ENCODE measurements around the gene HSPA2.
"Not testable (repeated sequence)": the region's sequence is repeated elsewhere in the genome, so short reads cannot be mapped to it uniquely, and the experiment has no call there.

Gene HSPA2

DNA sequence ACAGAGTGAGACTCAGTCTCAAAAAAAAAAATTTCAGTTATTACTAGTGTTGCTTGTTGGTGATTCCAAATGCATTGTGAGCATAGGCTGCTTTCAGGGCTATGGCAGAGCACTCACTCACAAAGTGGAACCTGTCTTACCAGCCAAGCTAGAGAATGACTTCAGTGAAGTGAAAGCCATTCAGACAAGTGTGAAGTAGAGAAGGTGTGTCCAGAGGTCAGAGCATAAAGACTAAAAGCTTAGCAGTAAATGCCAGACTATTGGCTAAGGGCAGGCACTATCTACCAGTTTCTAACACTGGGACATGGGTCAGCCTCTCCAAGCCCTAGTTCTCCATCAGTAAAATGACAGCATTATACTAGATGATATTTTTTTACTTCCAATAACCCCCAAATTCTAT is 21.9 kb downstream of the HSPA2 start:
- no peak for DNase-seq (ENCODE audit: low read depth)

DNA sequence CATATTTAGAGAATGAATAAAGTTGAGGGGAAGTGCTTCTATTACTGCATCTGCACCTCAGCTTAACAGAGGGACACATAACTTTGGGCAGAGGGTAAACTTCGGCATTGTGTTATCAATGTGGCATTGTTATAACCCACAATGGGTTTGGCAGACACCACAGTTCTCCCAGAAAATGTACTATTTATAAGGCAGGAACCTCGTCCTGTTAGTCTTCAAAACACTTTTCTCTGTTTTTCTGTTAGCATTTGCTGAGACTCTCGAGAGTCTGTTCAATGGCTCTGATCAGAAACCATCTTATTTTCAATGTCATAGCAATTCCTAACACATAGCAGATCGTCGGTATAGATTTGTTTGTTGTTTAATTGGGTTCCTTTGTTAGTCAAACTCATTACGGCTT is 23.2 kb downstream of the HSPA2 start:
- DNase-seq (ENCODE audit: low read depth): no peak

DNA sequence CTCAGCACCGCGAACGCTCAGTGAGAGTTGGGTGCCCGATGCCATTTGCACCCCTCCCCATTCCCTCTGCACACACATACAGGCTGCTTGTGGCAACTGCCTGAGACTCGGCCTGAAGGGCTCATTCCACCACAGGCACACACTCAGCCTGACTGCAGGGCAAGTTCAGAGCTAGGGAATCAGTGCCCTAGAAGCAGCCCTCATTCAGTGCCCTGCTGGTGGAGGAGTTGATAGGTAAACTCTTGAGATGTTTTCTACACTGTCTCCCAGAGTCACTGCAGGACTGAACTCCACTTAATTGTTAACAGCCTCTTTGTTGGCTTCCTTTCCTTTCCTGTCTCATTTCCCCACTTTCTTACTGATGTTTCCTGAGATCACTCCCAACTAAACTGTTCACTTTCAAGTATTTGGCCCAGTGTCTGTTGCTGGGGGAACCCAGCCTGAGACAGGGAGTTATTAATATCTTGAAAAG is 26.1 kb downstream of the HSPA2 start:
- no peak for DNase-seq (ENCODE audit: low read depth)

DNA sequence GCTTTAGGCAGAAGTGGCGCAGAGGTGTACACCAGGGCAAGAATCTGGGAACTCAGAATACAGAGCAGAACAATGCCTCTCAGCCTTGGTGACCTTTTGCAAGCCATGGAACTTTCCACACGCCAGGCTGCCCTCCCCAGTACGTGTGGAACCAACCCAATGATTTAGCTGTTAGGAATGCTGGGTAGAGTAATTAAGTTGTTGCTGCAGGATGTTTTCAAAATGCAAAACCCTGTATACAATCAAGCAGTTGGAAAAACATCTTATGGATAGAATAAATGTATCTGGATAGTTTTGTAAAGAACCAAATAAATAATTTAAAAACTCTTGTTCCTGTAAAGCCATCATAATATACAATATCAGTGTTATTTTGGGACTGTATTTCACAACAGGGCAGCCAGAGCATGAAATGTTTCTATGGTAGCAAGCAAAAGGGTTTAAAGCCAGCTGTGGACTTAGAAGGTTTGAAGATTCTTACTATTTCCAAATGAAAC is 28.6 kb downstream of the HSPA2 start:
- DNase-seq (ENCODE audit: low read depth): no peak

DNA sequence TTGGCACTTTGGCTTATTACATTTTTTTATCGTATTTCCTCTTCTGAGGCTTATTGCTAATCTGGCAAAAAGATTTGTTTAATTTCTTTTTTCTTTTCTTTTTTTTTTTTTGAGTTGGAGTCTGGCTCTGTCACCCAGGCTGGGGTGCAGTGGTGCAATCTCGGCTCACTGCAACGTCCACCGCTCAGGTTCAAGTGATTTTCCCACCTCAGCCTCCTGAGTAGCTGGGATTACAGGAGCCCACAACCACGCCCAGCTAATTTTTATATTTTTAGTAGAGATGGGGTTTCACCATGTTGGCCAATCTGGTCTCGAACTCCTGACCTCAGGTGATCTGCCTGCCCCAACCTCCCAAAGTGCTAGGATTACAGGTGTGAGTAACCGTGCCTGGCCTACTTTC is 29.1 kb downstream of the HSPA2 start:
- not testable (repeated sequence) for DNase-seq (ENCODE audit: low read depth)

DNA sequence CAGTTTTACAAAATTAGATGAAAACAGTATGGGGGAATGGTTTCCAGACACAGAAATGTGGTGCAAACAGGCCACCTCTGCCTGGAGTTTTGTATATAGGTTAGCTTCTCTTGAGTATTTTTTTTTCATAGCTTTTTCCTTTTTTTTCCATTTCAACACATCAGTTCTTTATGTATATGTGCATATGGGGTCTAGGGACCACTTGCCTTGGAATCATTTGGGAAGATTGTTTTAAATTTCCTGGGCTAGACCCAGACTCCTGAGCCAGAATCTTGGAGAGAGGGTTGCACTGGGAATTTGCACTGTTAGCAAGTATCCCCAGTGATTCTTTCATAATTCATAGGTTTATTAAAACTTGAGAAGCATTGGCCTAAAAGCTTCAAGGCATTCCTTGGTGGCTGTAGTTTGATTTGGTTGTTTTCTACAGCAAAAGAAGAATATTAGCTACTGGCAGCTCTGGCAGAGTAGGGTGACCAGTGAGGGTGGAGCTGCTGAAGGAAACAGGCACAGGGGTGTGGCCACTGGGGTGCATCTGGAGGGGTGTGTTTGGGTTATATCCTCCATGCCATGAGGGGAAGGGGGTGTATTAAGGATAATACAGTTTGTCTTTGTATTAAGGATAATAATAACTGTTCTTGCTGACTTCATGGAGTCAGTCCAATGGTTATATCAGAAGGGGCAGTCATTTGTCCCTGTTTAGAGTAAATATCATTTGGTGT is 32.0 kb downstream of the HSPA2 start:
- DNase-seq (ENCODE audit: low read depth): no peak

DNA sequence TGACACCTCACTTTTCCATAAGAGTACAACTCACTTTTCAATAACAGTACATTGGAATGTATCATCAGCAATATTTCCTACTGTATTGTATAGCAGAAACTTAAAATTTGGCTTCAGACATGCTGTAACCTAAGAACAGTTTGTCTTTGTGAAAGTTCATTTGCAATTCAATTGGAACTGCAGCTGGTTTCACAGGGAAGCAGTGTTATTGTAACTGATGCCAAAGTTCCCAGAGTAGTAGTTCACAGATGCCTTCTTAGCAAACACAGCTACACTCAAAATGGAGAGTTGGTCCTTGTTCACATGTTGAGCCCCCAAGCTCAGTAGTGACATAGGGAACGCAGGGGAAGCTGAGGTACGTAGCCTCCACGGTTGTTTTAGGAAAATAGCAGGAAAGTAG is 32.6 kb downstream of the HSPA2 start:
- DNase-seq (ENCODE audit: low read depth): no peak

DNA sequence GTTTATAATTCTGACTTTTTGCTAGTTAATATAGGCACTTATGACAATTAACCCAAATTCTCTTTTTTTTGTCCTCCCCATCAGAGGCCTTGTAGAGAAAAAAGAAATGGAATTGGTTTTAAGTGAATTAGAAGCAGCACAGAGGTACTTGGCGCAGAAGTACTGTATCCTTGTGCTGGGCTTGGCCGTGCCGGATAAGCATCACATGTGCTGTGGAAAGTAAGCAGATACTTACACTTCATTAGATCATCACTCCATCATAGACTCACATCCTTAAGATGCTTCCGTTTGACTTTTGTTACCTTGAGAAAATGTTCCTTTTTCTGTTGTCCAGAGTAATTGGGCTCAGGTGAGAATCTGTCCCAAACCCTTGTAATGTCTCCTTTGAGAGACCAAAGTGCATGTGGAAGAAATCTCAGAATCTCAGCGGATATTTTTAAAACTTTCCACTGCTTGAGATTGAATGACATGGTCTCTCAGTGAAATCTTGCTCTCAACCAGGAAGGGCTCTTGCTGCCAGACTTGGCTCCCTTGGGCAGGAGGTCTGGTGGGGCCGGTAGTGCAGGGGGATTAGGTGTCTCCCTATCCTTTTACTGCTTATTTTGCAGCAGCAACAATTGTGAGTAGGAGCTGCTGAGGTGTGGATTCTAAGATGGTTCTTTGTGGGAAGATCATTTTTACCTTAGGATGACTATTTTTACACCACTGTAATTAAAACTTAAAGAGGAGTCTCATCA is 34.0 kb downstream of the HSPA2 start:
- DNase-seq (ENCODE audit: low read depth): no peak

DNA sequence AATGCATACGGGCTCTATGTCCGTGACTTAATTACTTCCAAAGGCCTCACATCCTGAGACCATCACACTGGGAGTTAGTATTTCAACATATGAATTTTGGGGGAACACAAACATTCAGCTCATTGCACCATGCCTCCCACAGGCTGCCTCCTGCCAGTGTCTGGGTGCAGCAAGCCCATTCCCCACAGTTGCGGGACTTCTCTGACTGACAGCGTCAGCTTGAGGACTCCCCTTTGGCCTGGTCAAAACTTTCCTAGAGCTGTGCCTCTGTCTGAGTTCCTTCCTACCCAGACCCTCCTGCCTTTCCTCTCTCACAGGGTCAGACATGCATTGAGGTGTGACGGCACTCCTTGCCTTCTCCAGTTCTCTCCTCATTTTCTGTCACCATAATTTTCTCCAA is 36.7 kb downstream of the HSPA2 start:
- no peak for DNase-seq (ENCODE audit: low read depth)

DNA sequence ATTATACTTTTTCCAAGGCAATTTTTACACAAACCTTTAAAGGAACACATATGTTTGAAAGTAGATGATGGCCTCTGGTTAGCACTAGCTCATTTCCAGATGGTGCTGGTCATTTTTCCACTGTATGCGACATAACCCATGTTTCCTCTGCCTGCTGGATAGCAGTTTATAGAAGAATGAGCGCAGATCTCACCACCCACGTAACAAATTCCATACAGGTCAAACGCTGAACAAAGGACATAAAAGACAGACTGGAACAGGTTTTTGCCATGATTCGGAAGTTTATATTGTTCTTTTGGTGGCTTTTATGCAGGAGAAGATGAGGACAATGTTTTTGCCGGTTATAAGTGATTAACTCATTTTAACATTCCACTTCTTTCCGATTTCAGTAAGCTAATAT is 39.9 kb downstream of the HSPA2 start:
- no peak for DNase-seq (ENCODE audit: low read depth)

DNA sequence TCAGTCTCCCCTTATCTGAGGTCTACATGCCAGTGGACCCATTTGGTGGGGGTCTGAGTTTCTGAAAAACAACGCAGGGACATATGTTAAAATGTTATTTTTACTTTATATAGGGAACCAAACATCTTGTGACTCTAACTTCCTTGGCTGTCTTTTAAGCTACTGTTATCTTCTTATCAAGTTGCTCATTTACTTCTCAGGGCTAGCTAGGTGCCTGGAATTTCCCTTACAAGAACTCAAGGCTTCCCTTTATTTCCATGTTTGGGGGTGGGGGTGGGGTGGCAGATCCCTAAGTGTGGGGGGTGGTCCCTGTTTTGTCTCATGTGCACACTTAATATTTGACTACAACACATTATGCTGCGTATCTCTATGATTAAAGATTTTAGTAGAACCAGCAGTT is 40.8 kb downstream of the HSPA2 start:
- no peak for DNase-seq (ENCODE audit: low read depth)

DNA sequence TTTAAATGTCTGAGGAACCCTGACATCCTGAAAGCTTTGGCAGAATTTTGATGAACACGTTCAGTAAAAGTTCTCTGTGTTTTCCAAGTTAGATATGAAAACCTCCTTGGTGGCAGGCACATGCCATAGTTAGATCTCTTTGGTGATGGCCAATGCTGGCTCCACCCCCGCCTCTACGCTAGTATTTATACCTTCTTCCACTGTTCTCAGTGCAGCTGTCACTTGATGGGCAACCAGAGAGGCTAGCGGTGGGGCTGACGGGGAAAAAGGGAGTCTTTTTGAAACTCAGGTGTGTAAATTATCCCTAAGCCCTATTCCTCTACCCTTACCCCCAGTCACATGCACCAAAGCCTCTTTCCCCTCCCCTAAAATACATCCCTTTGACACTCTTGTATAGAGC is 41.3 kb downstream of the HSPA2 start:
- no peak for DNase-seq (ENCODE audit: low read depth)

DNA sequence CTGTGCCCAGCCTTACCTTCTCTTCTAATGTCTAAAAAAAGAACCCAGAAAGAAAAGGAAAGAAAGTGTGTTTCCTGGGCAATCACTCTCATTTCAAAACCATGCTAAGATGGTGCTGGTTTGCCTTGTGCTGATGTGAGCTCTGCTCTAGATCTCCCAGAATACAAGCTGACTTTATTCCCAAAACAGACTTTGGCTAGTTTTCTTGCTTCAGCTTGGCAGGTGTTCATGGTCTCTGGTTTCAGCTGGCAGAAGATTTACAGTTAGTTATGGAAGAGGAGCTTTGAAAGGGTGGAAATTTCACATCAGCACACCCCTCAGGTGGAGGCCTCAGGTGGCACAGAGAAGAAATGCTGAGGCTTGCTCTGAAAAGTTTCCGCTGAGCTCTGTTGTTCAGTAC is 43.6 kb downstream of the HSPA2 start:
- DNase-seq (ENCODE audit: low read depth): no peak

DNA sequence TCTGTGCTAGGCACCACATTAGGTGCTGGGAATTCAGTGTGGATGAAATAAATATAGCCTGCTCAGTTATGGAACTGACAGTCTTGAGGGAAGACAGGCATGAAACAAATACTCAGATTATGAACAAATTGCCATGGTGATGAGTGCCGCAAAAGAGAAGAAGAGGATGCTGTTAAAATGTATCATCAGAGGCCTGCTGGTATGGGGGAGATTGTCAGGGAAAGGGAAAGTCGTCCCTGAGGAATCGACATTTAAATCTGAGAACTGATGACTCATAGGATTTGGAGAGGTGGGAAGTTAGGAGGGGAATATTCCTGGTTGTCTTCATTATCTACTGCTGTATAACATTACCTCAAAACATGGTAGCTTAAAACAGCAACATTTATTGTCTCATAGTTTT is 51.3 kb downstream of the HSPA2 start:
- no peak for DNase-seq (ENCODE audit: low read depth)

Data from activated T-cell treated with anti-CD3 and anti-CD28 coated beads for 24 hours (primary cell).